Natural killer cell (primary cell): ENCODE measurements around the gene G3BP2. TPM values are rescaled to one million over a fixed set of nuclear protein-coding genes. Genes with fewer than 3 reads are reported as not detected.

ENCODE experiments used
- ATAC-seq, 3 donors: fragments of 150-1000 bp in 2 of 3; fragments of 200-7000 bp in 1 of 3; cut with Tn5 transposase; 1 replicate in 1 of 3; 2 replicates in 2 of 3; pipeline ENCODE4 v1.10.0; 2021; ENCODE audit warnings: mild to moderate bottlenecking in 2 of 3, moderate library complexity in 2 of 3
- DNase-seq, 2 donors: peaks; one replicate each; pipeline versions ENCODE4 v3.0.0 to v3.0.0-alpha.2; 2013 to 2021; ENCODE audit warnings: mixed read lengths in 1 of 2
- H3K27ac ChIP-seq: one replicate; pipeline ENCODE4 v1.5.1; 2013; ENCODE audit warnings: mild to moderate bottlenecking, low read length
- H3K27me3 ChIP-seq: one replicate; pipeline ENCODE4 v1.6.1; 2013; ENCODE audit warnings: low read length; ENCODE audit not compliant: control insufficient read depth, insufficient read depth
- H3K36me3 ChIP-seq: one replicate; pipeline ENCODE4 v1.6.1; 2013; ENCODE audit warnings: low read length; ENCODE audit not compliant: control insufficient read depth, insufficient read depth
- H3K4me1 ChIP-seq: one replicate; pipeline ENCODE4 v1.6.1; 2013; ENCODE audit warnings: low read length; ENCODE audit not compliant: control insufficient read depth, insufficient read depth
- H3K4me3 ChIP-seq: one replicate; pipeline ENCODE4 v1.5.1; 2013; ENCODE audit warnings: low read length
- H3K9me3 ChIP-seq: one replicate; pipeline ENCODE4 v1.6.1; 2013; ENCODE audit warnings: low read length; ENCODE audit not compliant: control insufficient read depth, insufficient read depth
- H3K27ac Mint-ChIP-seq, 2 donors: one replicate each; pipeline ENCODE4 v1.8.0; 2022; ENCODE audit warnings: mild to moderate bottlenecking in 2 of 2, mixed read lengths in 2 of 2, moderate library complexity in 1 of 2
- H3K27me3 Mint-ChIP-seq, 2 donors: one replicate each; pipeline ENCODE4 v1.8.0; 2022; ENCODE audit warnings: low read depth in 2 of 2, mixed read lengths in 2 of 2
- H3K36me3 Mint-ChIP-seq: one replicate; pipeline ENCODE4 v1.8.0; 2022; ENCODE audit warnings: mixed read lengths
- H3K4me1 Mint-ChIP-seq, 2 donors: one replicate each; pipeline ENCODE4 v1.8.0; 2022; ENCODE audit warnings: mixed read lengths in 2 of 2
- H3K4me3 Mint-ChIP-seq: one replicate; pipeline ENCODE4 v1.8.0; 2022; ENCODE audit warnings: mild to moderate bottlenecking, moderate library complexity, mixed read lengths
- H3K9me3 Mint-ChIP-seq, 2 donors: one replicate each; pipeline ENCODE4 v1.8.0; 2022; ENCODE audit warnings: mixed read lengths in 2 of 2
- CTCF ChIP-seq: fragments of 200-600 bp; IDR thresholded peaks from one replicate; pipeline ENCODE4 v1.8.0; 2022; ENCODE audit warnings: antibody characterized with exemption
- WGBS: methylation state at CpG from one replicate; pipeline ENCODE4 v1.1.7; 2013; ENCODE audit warnings: missing lambda C conversion rate; ENCODE audit not compliant: insufficient coverage; 5-methylcytosine and 5-hydroxymethylcytosine counted together
- intact Hi-C: fragments of 100-400 bp; cut with micrococcal nuclease; formaldehyde crosslinking; loops from one replicate; pipeline ENCODE4 v1.14.2; 2022
- total RNA-seq, 4 donors: library from RNA; stranded (reverse); fragments of 120-200 nt in 1 of 4; gene quantifications; one replicate each; pipeline versions ENCODE4 v1.2.3 to v1.2.4, GENCODE V29; 2013 to 2022

G3BP2 gene
- total RNA-seq, 3 donors from 2014 or later (not counting 1 experiment from before 2014, with no cell fraction given), result 204 to 233 (median 214) TPM

GRCh38 chr4:75637176-75637575 lies 36.0 kb downstream of the G3BP2 start:
- no peak for TF ChIP-seq CTCF
- DNase-seq (no peak), ATAC-seq (no peak)
- H3K4me1 ChIP-seq, result no peaks in the 10 kb centered on the region
- 89% methylated on average over 1 of the region's 1 CpG for WGBS
- no peak overlapping the region for H3K4me3 Mint-ChIP-seq
- H3K27me3 Mint-ChIP-seq, result no peaks in the 10 kb centered on the region
- H3K27ac Mint-ChIP-seq, result no peak overlapping the region
- no peaks in the 10 kb centered on the region for H3K9me3 Mint-ChIP-seq
- H3K36me3 Mint-ChIP-seq, result peaks cover 5% of the 10 kb centered on the region
- H3K9me3 ChIP-seq, result no peaks in the 10 kb centered on the region
- H3K4me1 Mint-ChIP-seq, result no peaks in the 10 kb centered on the region
- no peaks in the 10 kb centered on the region for H3K27me3 ChIP-seq
- intact Hi-C loops, result no loop called here
- no peak overlapping the region for H3K27ac ChIP-seq
- H3K4me3 ChIP-seq, result no peak overlapping the region
- H3K36me3 ChIP-seq, result peaks cover 3% of the 10 kb centered on the region

GRCh38 chr4:75634951-75635350 lies 38.3 kb downstream of the G3BP2 start:
- no peak for ATAC-seq
- Histone ChIP-seq H3K4me3 (no peak overlapping the region), H3K27me3 (no peaks in the 10 kb centered on the region), H3K27ac (no peak overlapping the region), H3K36me3 (no peaks in the 10 kb centered on the region), H3K9me3 (no peaks in the 10 kb centered on the region), H3K4me1 (peaks cover 10% of the 10 kb centered on the region)
- no peaks in the 10 kb centered on the region for H3K9me3 Mint-ChIP-seq
- H3K4me1 Mint-ChIP-seq, result peaks cover 7 to 12% of the 10 kb centered on the region in 2 donors
- 100% methylated on average over 1 of the region's 2 CpGs for WGBS
- no peak for TF ChIP-seq CTCF
- no peak overlapping the region for H3K4me3 Mint-ChIP-seq
- no peaks in the 10 kb centered on the region for H3K27me3 Mint-ChIP-seq
- DNase-seq, result no peak
- intact Hi-C loops, result no loop called here
- no peak overlapping the region for H3K27ac Mint-ChIP-seq
- no peaks in the 10 kb centered on the region for H3K36me3 Mint-ChIP-seq

GRCh38 chr4:75634281-75634680 lies 38.9 kb downstream of the G3BP2 start:
- Histone ChIP-seq H3K9me3 (no peaks in the 10 kb centered on the region), H3K4me1 (peaks cover 12% of the 10 kb centered on the region), H3K4me3 (no peak overlapping the region), H3K36me3 (no peaks in the 10 kb centered on the region), H3K27ac (no peak overlapping the region), H3K27me3 (no peaks in the 10 kb centered on the region)
- intact Hi-C loops, result no loop called here
- Mint-ChIP-seq H3K27ac (no peak overlapping the region), H3K36me3 (no peaks in the 10 kb centered on the region), H3K27me3 (no peaks in the 10 kb centered on the region), H3K9me3 (no peaks in the 10 kb centered on the region), H3K4me1 (peaks cover 7 to 12% of the 10 kb centered on the region in 2 donors), H3K4me3 (no peak overlapping the region)
- no peak for ATAC-seq
- WGBS, result 94% methylated on average over 2 of the region's 3 CpGs
- no peak for DNase-seq
- no peak for TF ChIP-seq CTCF

- no peaks in the 10 kb centered on the region for H3K27me3 ChIP-seq
- H3K9me3 ChIP-seq, result no peaks in the 10 kb centered on the region
- ATAC-seq (no peak), DNase-seq (no peak)
- no peak overlapping the region for H3K4me3 Mint-ChIP-seq
- no peak overlapping the region for H3K27ac Mint-ChIP-seq
- no peak overlapping the region for H3K27ac ChIP-seq
- H3K27me3 Mint-ChIP-seq, result no peaks in the 10 kb centered on the region
- WGBS, result 40% methylated on average over 1 of the region's 2 CpGs
- peaks cover 12% of the 10 kb centered on the region for H3K4me1 ChIP-seq
- intact Hi-C loops, result no loop called here
- H3K9me3 Mint-ChIP-seq, result no peaks in the 10 kb centered on the region
- H3K4me3 ChIP-seq, result no peak overlapping the region
- H3K36me3 ChIP-seq, result no peaks in the 10 kb centered on the region
- no peak for TF ChIP-seq CTCF
- peaks cover 7 to 12% of the 10 kb centered on the region in 2 donors for H3K4me1 Mint-ChIP-seq
- H3K36me3 Mint-ChIP-seq, result no peaks in the 10 kb centered on the region
Measured at GRCh38 chr4:75633846-75634245, 39.4 kb downstream of the G3BP2 start.
